ENCODE measurements around the gene ADAMTS2. TPM values are rescaled to one million over a fixed set of nuclear protein-coding genes. Genes with fewer than 3 reads are reported as not detected.
"Not testable (repeated sequence)": the region's sequence is repeated elsewhere in the genome, so short reads cannot be mapped to it uniquely, and the experiment has no call there.

Gene ADAMTS2
- total RNA-seq, 1 experiment from 2014 or later, result not detected

- DNase-seq, result no peak
- H3K36me3 ChIP-seq, result no peaks in the 10 kb centered on the region
- no peaks in the 10 kb centered on the region for H3K4me1 ChIP-seq
- no peak overlapping the region for H3K27ac ChIP-seq
- H3K9me3 ChIP-seq (replicated peaks), result no peaks in the 10 kb centered on the region
- no peak overlapping the region for H3K4me3 ChIP-seq
- no peaks in the 10 kb centered on the region for H3K27me3 ChIP-seq
Measured at GRCh38 chr5:179296150-179296821, 49.0 kb downstream of the ADAMTS2 start.

- Histone ChIP-seq H3K4me3 (no peak overlapping the region), H3K4me1 (no peaks in the 10 kb centered on the region), H3K27me3 (no peaks in the 10 kb centered on the region), H3K27ac (no peak overlapping the region), H3K9me3 (replicated peaks) (no peaks in the 10 kb centered on the region), H3K36me3 (no peaks in the 10 kb centered on the region)
- DNase-seq, result no peak
Measured at GRCh38 chr5:179295778-179296149, 49.5 kb downstream of the ADAMTS2 start.

- H3K4me3 ChIP-seq, result no peak overlapping the region
- no peak for DNase-seq
- no peaks in the 10 kb centered on the region for H3K36me3 ChIP-seq
- no peaks in the 10 kb centered on the region for H3K9me3 ChIP-seq (replicated peaks)
- no peak overlapping the region for H3K27ac ChIP-seq
- no peaks in the 10 kb centered on the region for H3K4me1 ChIP-seq
- no peaks in the 10 kb centered on the region for H3K27me3 ChIP-seq
Measured at GRCh38 chr5:179294891-179295777, 50.1 kb downstream of the ADAMTS2 start.

- Histone ChIP-seq H3K9me3 (replicated peaks) (no peaks in the 10 kb centered on the region), H3K4me1 (no peaks in the 10 kb centered on the region), H3K27me3 (no peaks in the 10 kb centered on the region), H3K4me3 (no peak overlapping the region), H3K27ac (no peak overlapping the region), H3K36me3 (no peaks in the 10 kb centered on the region)
- DNase-seq, result no peak
Measured at GRCh38 chr5:179294131-179294780, 51.0 kb downstream of the ADAMTS2 start.

- H3K4me3 ChIP-seq, result no peak overlapping the region
- H3K27me3 ChIP-seq, result no peaks in the 10 kb centered on the region
- DNase-seq, result no peak
- no peaks in the 10 kb centered on the region for H3K4me1 ChIP-seq
- no peak overlapping the region for H3K27ac ChIP-seq
- H3K9me3 ChIP-seq (replicated peaks), result no peaks in the 10 kb centered on the region
- H3K36me3 ChIP-seq, result no peaks in the 10 kb centered on the region
Measured at GRCh38 chr5:179292681-179293635, 52.3 kb downstream of the ADAMTS2 start.

GRCh38 chr5:179292202-179292601 is 53.1 kb downstream of the ADAMTS2 start:
- no peak overlapping the region for H3K27ac ChIP-seq
- DNase-seq, result no peak
- H3K9me3 ChIP-seq (replicated peaks), result no peaks in the 10 kb centered on the region
- H3K4me3 ChIP-seq, result no peak overlapping the region
- H3K36me3 ChIP-seq, result no peaks in the 10 kb centered on the region
- H3K4me1 ChIP-seq, result no peaks in the 10 kb centered on the region
- no peaks in the 10 kb centered on the region for H3K27me3 ChIP-seq

GRCh38 chr5:179290681-179291540 is 54.4 kb downstream of the ADAMTS2 start:
- Histone ChIP-seq H3K36me3 (no peaks in the 10 kb centered on the region), H3K9me3 (replicated peaks) (no peaks in the 10 kb centered on the region), H3K27ac (no peak overlapping the region), H3K27me3 (no peaks in the 10 kb centered on the region), H3K4me1 (no peaks in the 10 kb centered on the region), H3K4me3 (no peak overlapping the region)
- no peak for DNase-seq

- Histone ChIP-seq H3K9me3 (replicated peaks) (no peaks in the 10 kb centered on the region), H3K4me3 (no peak overlapping the region), H3K36me3 (no peaks in the 10 kb centered on the region), H3K27ac (no peak overlapping the region), H3K4me1 (no peaks in the 10 kb centered on the region), H3K27me3 (no peaks in the 10 kb centered on the region)
- DNase-seq, result no peak
Measured at GRCh38 chr5:179289756-179290385, 55.4 kb downstream of the ADAMTS2 start.

- H3K27me3 ChIP-seq, result no peaks in the 10 kb centered on the region
- H3K4me3 ChIP-seq, result no peak overlapping the region
- H3K36me3 ChIP-seq, result no peaks in the 10 kb centered on the region
- no peak overlapping the region for H3K27ac ChIP-seq
- H3K9me3 ChIP-seq (replicated peaks), result no peaks in the 10 kb centered on the region
- H3K4me1 ChIP-seq, result no peaks in the 10 kb centered on the region
- no peak for DNase-seq
Measured at GRCh38 chr5:179288809-179289185, 56.5 kb downstream of the ADAMTS2 start.

- Histone ChIP-seq H3K4me1 (no peaks in the 10 kb centered on the region), H3K9me3 (replicated peaks) (no peaks in the 10 kb centered on the region), H3K27ac (no peak overlapping the region), H3K27me3 (no peaks in the 10 kb centered on the region), H3K4me3 (no peak overlapping the region), H3K36me3 (no peaks in the 10 kb centered on the region)
- DNase-seq, result no peak
Measured at GRCh38 chr5:179288101-179288808, 57.0 kb downstream of the ADAMTS2 start.

- no peaks in the 10 kb centered on the region for H3K9me3 ChIP-seq (replicated peaks)
- no peak overlapping the region for H3K4me3 ChIP-seq
- no peak for DNase-seq
- no peaks in the 10 kb centered on the region for H3K27me3 ChIP-seq
- H3K36me3 ChIP-seq, result no peaks in the 10 kb centered on the region
- no peaks in the 10 kb centered on the region for H3K4me1 ChIP-seq
- no peak overlapping the region for H3K27ac ChIP-seq
Measured at GRCh38 chr5:179287631-179288030, 57.6 kb downstream of the ADAMTS2 start.

GRCh38 chr5:179287071-179287470 is 58.2 kb downstream of the ADAMTS2 start:
- no peak overlapping the region for H3K27ac ChIP-seq
- H3K27me3 ChIP-seq, result no peaks in the 10 kb centered on the region
- H3K9me3 ChIP-seq (replicated peaks), result no peaks in the 10 kb centered on the region
- DNase-seq, result no peak
- no peaks in the 10 kb centered on the region for H3K4me1 ChIP-seq
- H3K4me3 ChIP-seq, result no peak overlapping the region
- no peaks in the 10 kb centered on the region for H3K36me3 ChIP-seq

GRCh38 chr5:179285776-179286162 is 59.5 kb downstream of the ADAMTS2 start:
- H3K9me3 ChIP-seq (replicated peaks); H3K27ac ChIP-seq; H3K27me3 ChIP-seq; DNase-seq; H3K36me3 ChIP-seq; H3K4me1 ChIP-seq; H3K4me3 ChIP-seq: not testable (repeated sequence)
